Mammary epithelial cell (primary cell): Measurements from ENCODE around the gene GAP43.

Source experiments
- CTCF ChIP-seq, 2 donors: IDR thresholded peaks in 1 of 2; conservative IDR thresholded peaks in 1 of 2; 2 replicates each; pipeline ENCODE4 v1.5.1; 2011 to 2012; ENCODE audit warnings: inconsistent platforms in 2 of 2, low read length in 2 of 2, mild to moderate bottlenecking in 2 of 2, control low read depth in 1 of 2, low read depth in 1 of 2; ENCODE audit not compliant: insufficient read depth in 1 of 2; ENCODE audit errors: extremely low read depth in 1 of 2
- EZH2 ChIP-seq: IDR thresholded peaks from 2 replicates; pipeline ENCODE4 v1.6.1; 2012; ENCODE audit warnings: low read length, inconsistent platforms, borderline replicate concordance

DNA sequence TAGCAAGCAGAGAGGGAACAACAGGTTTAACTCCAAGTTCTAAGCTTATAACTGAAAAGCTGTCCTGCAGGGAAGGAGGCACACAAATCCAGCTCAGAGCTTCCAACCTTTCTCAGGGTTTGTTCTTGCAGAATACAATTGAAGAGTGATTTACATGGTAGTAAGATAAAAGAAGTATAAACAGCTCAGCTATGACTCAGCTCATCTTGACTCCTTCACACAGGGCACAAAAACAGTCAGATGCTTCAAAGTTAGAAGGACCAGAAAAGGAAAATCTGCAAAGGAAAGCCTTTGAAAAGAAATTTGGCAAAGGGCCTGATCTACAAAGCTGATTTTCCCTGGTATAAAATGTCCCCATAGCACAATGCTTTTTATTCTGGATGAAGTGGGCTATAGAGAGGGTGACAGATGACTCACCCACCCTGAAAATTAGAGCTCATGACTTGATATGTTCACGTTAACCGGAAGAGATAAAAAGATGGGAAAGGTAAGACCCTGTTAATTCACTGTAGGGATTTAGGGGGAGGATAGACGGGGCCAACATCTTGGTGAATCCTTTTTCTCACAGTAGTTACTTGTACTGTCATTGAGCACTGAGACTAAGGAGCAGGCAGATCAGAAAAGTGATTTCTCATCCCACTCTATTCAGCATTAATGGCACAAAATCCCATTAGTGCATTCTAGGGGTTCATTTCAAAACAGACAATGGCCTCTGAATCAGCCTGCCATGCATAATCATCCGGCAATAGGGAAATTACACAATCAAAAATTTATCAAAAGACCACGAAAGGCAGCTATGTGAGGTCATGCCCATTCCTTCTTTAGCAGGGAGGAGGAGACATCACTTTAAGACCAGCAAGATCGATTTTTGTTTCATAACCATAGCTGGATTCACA lies 143.5 kb downstream of the GAP43 start:
- no peak for TF ChIP-seq CTCF (conservative IDR thresholded peaks at IDR 0.05 in 1 of 2, IDR thresholded peaks at IDR 0.05 in 1 of 2; ENCODE audit: extremely low read depth in 1 of 2, insufficient read depth in 1 of 2, low read depth in 1 of 2, low read length in 2 of 2)
- no peak for TF ChIP-seq EZH2
